Mucosa of rectum (tissue), 2 donors: ENCODE measurements around the gene ZNF268.

ENCODE experiments used
- H3K27ac ChIP-seq, 2 donors: one replicate each; pipeline ENCODE4 v1.7.0; 2013; ENCODE audit warnings: inconsistent platforms in 2 of 2, low read depth in 2 of 2, low read length in 2 of 2
- H3K27me3 ChIP-seq, 2 donors: one replicate each; pipeline ENCODE4 v1.7.0; 2013; ENCODE audit warnings: low read length in 2 of 2; ENCODE audit not compliant: control insufficient read depth in 2 of 2, insufficient read depth in 2 of 2
- H3K36me3 ChIP-seq, 2 donors: one replicate each; pipeline ENCODE4 v1.7.0; 2013; ENCODE audit warnings: low read length in 2 of 2; ENCODE audit not compliant: control insufficient read depth in 2 of 2, insufficient read depth in 2 of 2
- H3K4me1 ChIP-seq, 2 donors: one replicate each; pipeline ENCODE4 v1.7.0; 2013; ENCODE audit warnings: low read length in 2 of 2, mild to moderate bottlenecking in 1 of 2; ENCODE audit not compliant: control insufficient read depth in 2 of 2, insufficient read depth in 2 of 2
- H3K4me3 ChIP-seq, 2 donors: one replicate each; pipeline ENCODE4 v1.7.0; 2013; ENCODE audit warnings: low read length in 2 of 2
- H3K9ac ChIP-seq, 2 donors: one replicate each; pipeline ENCODE4 v1.7.0; 2013; ENCODE audit warnings: low read length in 2 of 2, low read depth in 1 of 2, mild to moderate bottlenecking in 1 of 2
- H3K9me3 ChIP-seq, 2 donors: one replicate each; pipeline ENCODE4 v1.7.0; 2013; ENCODE audit warnings: low read length in 2 of 2; ENCODE audit not compliant: control insufficient read depth in 2 of 2
- donor health status: healthy.
- donor health status: Normal muscosa, but diverticular disease.

The ZNF268 gene

GRCh38 chr12:133201888-133202287, 20.6 kb downstream of the ZNF268 start:
- no peak overlapping the region for H3K9ac ChIP-seq
- H3K36me3 ChIP-seq = peaks cover 27 to 35% of the 10 kb centered on the region in 2 donors
- H3K27me3 ChIP-seq = no peaks in the 10 kb centered on the region
- peaks cover 51 to 58% of the 10 kb centered on the region in 2 donors for H3K9me3 ChIP-seq
- H3K4me3 ChIP-seq = peak overlapping the region in 1 of 2 donors; percentile 5
- no peak overlapping the region for H3K27ac ChIP-seq
- no peaks in the 10 kb centered on the region for H3K4me1 ChIP-seq

GRCh38 chr12:133202493-133203343, 21.4 kb downstream of the ZNF268 start:
- no peak overlapping the region for H3K9ac ChIP-seq
- H3K4me3 ChIP-seq = peak overlapping the region; percentile 30 to 48
- no peak overlapping the region for H3K27ac ChIP-seq
- H3K4me1 ChIP-seq = no peaks in the 10 kb centered on the region
- peaks cover 51 to 60% of the 10 kb centered on the region in 2 donors for H3K9me3 ChIP-seq
- H3K27me3 ChIP-seq = no peaks in the 10 kb centered on the region
- H3K36me3 ChIP-seq = peaks cover 27 to 35% of the 10 kb centered on the region in 2 donors

GRCh38 chr12:133203344-133204263, 22.3 kb downstream of the ZNF268 start:
- peaks cover 54 to 64% of the 10 kb centered on the region in 2 donors for H3K9me3 ChIP-seq
- H3K27ac ChIP-seq = no peak overlapping the region

DNA sequence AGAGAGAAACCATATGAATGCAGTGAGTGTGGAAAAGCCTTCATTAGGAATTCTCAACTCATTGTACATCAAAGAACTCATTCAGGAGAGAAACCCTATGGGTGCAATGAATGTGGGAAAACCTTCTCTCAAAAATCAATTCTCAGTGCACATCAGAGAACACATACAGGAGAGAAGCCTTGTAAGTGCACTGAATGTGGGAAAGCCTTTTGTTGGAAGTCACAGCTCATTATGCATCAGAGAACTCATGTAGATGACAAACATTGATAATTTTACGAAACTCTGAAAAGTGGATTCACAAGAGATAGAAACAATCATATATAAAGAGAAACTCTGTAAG, 22.9 kb downstream of the ZNF268 start:
- H3K4me1 ChIP-seq = no peaks in the 10 kb centered on the region
- no peak overlapping the region for H3K9ac ChIP-seq
- peaks cover 27 to 35% of the 10 kb centered on the region in 2 donors for H3K36me3 ChIP-seq
- peaks cover 54 to 65% of the 10 kb centered on the region in 2 donors for H3K9me3 ChIP-seq
- no peak overlapping the region for H3K27ac ChIP-seq
- no peaks in the 10 kb centered on the region for H3K27me3 ChIP-seq
- peak overlapping the region; percentile 41 to 48 for H3K4me3 ChIP-seq

More at GRCh38 chr12:133203344-133204263, 22.3 kb downstream of the ZNF268 start:
- Histone ChIP-seq H3K9ac (no peak overlapping the region), H3K4me3 (peak overlapping the region; percentile 41 to 48), H3K36me3 (peaks cover 27 to 35% of the 10 kb centered on the region in 2 donors), H3K27me3 (no peaks in the 10 kb centered on the region), H3K4me1 (no peaks in the 10 kb centered on the region)

GRCh38 chr12:133206390-133206789, 25.1 kb downstream of the ZNF268 start:
- peaks cover 18 to 26% of the 10 kb centered on the region in 2 donors for H3K36me3 ChIP-seq

GRCh38 chr12:133215724-133216123, 34.4 kb downstream of the ZNF268 start:
- no peak overlapping the region for H3K4me3 ChIP-seq
- peaks cover 26 to 29% of the 10 kb centered on the region in 2 donors for H3K9me3 ChIP-seq
- no peak overlapping the region for H3K9ac ChIP-seq
- no peak overlapping the region for H3K27ac ChIP-seq
- no peaks in the 10 kb centered on the region for H3K4me1 ChIP-seq
- H3K27me3 ChIP-seq = no peaks in the 10 kb centered on the region
- no peaks in the 10 kb centered on the region for H3K36me3 ChIP-seq

More at GRCh38 chr12:133206390-133206789, 25.1 kb downstream of the ZNF268 start:
- Histone ChIP-seq H3K4me3 (no peak overlapping the region), H3K27me3 (no peaks in the 10 kb centered on the region), H3K27ac (no peak overlapping the region), H3K9ac (no peak overlapping the region), H3K9me3 (peaks cover 61 to 69% of the 10 kb centered on the region in 2 donors), H3K4me1 (no peaks in the 10 kb centered on the region)

DNA sequence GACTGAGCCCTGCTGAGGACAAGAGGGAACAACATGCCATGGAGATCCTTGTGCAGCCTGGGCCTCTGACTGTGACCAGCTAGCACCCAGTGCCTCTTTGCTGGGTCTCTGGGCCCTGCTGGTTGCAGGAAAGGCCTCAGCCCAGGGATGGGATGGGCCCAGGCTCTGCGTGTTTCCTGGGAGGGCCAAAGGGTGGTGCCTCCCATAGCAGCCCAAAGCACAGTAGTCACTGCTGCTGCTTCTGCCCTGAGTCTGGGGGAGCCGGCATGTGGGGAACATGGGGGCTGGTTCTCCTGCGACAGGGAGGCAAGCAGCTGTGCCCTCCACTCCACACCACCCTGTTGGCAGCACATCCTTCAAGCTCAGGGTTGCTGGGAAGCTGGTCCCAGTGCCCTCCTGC, 35.9 kb downstream of the ZNF268 start:
- Histone ChIP-seq H3K36me3 (no peaks in the 10 kb centered on the region), H3K4me1 (no peaks in the 10 kb centered on the region), H3K27me3 (no peaks in the 10 kb centered on the region), H3K4me3 (no peak overlapping the region), H3K9me3 (peaks cover 20 to 25% of the 10 kb centered on the region in 2 donors), H3K9ac (no peak overlapping the region), H3K27ac (no peak overlapping the region)

DNA sequence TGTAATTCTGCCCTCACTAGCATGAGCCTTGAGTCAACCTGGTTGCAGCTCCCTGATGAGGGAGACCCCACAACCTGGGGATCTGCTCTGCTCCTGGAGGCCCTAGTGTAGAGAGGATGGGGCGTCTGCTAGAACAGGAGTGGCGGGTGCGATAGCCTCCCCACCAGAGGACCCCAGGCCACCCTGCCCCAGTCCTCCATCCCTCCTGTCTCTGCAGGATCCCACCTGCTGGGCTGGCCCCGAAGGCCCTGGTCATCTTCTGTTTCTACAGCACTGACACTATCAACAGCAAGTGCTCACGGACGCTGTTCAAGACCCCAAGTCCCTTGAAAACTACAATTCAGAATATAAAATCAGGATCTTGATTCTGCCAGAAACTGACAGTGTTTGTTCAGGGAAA, 39.2 kb downstream of the ZNF268 start:
- H3K4me1 ChIP-seq = no peaks in the 10 kb centered on the region
- H3K9me3 ChIP-seq = peaks cover 15 to 21% of the 10 kb centered on the region in 2 donors
- no peaks in the 10 kb centered on the region for H3K36me3 ChIP-seq
- H3K27ac ChIP-seq = no peak overlapping the region
- no peak overlapping the region for H3K4me3 ChIP-seq
- no peaks in the 10 kb centered on the region for H3K27me3 ChIP-seq
- H3K9ac ChIP-seq = no peak overlapping the region

DNA sequence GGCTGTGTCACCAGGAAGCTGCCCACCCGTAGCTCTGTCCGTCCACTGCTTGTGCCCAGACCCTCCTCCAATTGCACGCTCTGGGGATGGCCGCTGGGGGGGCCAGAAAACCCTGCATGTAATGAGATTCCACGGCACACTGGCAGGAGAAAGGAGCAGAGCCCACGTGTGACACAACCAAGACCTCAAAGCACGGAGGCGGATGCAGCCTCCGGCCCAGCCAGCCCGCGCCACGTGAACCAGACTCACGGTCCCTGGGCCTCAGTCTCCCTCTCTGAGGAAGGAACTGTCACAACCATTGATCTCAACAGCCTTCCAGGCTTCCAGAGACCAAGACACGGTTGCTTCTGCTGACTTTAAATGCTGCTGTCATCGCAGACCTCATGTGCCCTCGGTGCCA, 39.9 kb downstream of the ZNF268 start:
- Histone ChIP-seq H3K4me3 (no peak overlapping the region), H3K36me3 (no peaks in the 10 kb centered on the region), H3K27ac (no peak overlapping the region), H3K9ac (no peak overlapping the region), H3K9me3 (peaks cover 15 to 22% of the 10 kb centered on the region in 2 donors), H3K27me3 (no peaks in the 10 kb centered on the region), H3K4me1 (no peaks in the 10 kb centered on the region)

DNA sequence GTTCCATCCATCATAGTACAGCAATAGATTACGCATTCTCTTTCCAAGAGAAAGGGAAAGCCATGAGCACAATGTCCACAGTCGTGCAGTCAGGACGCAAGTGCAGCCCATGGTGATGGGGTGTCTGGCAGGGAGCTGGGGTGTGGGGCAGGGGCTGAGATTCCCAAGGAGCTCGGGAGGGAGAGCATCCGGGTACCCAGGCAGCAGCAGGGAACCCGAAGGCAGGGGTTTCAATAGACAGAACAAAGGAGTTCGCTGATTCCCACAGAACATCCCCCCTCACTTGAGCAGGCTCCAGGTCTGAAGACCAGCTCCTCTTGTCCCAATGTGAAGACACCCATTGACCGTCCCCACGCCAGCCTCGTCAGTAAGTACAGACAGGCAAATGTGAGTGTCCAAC, 40.9 kb downstream of the ZNF268 start:
- H3K27ac ChIP-seq = no peak overlapping the region
- no peaks in the 10 kb centered on the region for H3K4me1 ChIP-seq
- H3K27me3 ChIP-seq = no peaks in the 10 kb centered on the region
- no peaks in the 10 kb centered on the region for H3K36me3 ChIP-seq
- no peak overlapping the region for H3K4me3 ChIP-seq
- peaks cover 16 to 17% of the 10 kb centered on the region in 2 donors for H3K9me3 ChIP-seq
- no peak overlapping the region for H3K9ac ChIP-seq
